IMR-90 (cell line): ENCODE results near the gene CCDC18. TPM values are rescaled to one million over a fixed set of nuclear protein-coding genes. Genes with fewer than 3 reads are reported as not detected.
A peak's percentile ranks its signal among the peaks of the same experiment; 100 is the strongest.

ENCODE experiments used
- ATAC-seq: fragments of 200-7000 bp; cut with Tn5 transposase; 2 replicates; pipeline ENCODE4 v1.9.1; 2020; ENCODE audit warnings: low read depth, mild to moderate bottlenecking, moderate library complexity
- BruUV-seq: library from RNA; stranded (reverse); fragments of 400-500 nt; replicated peaks from 2 replicates; lab custom pipeline; 2021; lab: Mats Ljungman, UMichigan
- CTCF ChIA-PET: fragments of 300-600 bp; formaldehyde crosslinking; extraction: SDS; loops from one replicate; lab custom pipeline; 2021; ENCODE audit warnings: antibody characterized with exemption; lab: Yijun Ruan, JAX
- POLR2A ChIA-PET: fragments of 300-600 bp; sonication (Branson Sonifier 250); formaldehyde crosslinking; loops from one replicate; lab custom pipeline; 2022; ENCODE audit warnings: antibody characterized with exemption; ENCODE audit not compliant: unreplicated experiment; lab: Charles Lee
- DNase-seq: peaks from one replicate; pipeline ENCODE4 v3.0.0; 2013
- H2AFZ ChIP-seq: replicated peaks from 2 replicates; pipeline ENCODE3; 2013; ENCODE audit warnings: low read length, mild to moderate bottlenecking; ENCODE audit not compliant: poor library complexity
- H2AK5ac ChIP-seq: 2 replicates; pipeline ENCODE4 v1.6.1; 2013; ENCODE audit warnings: low read depth, low read length, inconsistent platforms
- H2AK9ac ChIP-seq: replicated peaks from 2 replicates; pipeline ENCODE3; 2013; ENCODE audit warnings: mild to moderate bottlenecking, low read depth, low read length, moderate library complexity; ENCODE audit not compliant: poor library complexity
- H2BK120ac ChIP-seq: 2 replicates; pipeline ENCODE4 v1.6.1; 2013; ENCODE audit warnings: low read depth, low read length, inconsistent platforms
- H2BK15ac ChIP-seq: 3 replicates; pipeline ENCODE4 v1.6.1; 2013; ENCODE audit warnings: low read depth, low read length, inconsistent platforms
- H2BK20ac ChIP-seq: 2 replicates; pipeline ENCODE4 v1.6.1; 2013; ENCODE audit warnings: low read depth, mild to moderate bottlenecking, inconsistent platforms, low read length, moderate library complexity
- H2BK5ac ChIP-seq: 2 replicates; pipeline ENCODE4 v1.6.1; 2013; ENCODE audit warnings: mild to moderate bottlenecking, low read depth, low read length, inconsistent platforms; ENCODE audit not compliant: poor library complexity, severe bottlenecking
- H3K14ac ChIP-seq: replicated peaks from 2 replicates; pipeline ENCODE4 v1.6.1; 2013; ENCODE audit warnings: low read depth, low read length, inconsistent platforms
- H3K18ac ChIP-seq: 2 replicates; pipeline ENCODE4 v1.6.1; 2013; ENCODE audit warnings: low read depth, low read length, control low read depth
- H3K23ac ChIP-seq: 2 replicates; pipeline ENCODE4 v1.6.1; 2013; ENCODE audit warnings: low read depth, low read length, inconsistent platforms
- H3K27ac ChIP-seq: 2 replicates; pipeline ENCODE4 v1.5.1; 2013; ENCODE audit warnings: mild to moderate bottlenecking, control low read depth, low read length; ENCODE audit not compliant: insufficient read depth
- H3K27me3 ChIP-seq: 2 replicates; pipeline ENCODE4 v1.6.1; 2013; ENCODE audit warnings: low read length; ENCODE audit not compliant: control insufficient read depth, insufficient read depth
- H3K36me3 ChIP-seq: 2 replicates; pipeline ENCODE4 v1.6.1; 2013; ENCODE audit warnings: low read length, mixed read lengths; ENCODE audit not compliant: control insufficient read depth, insufficient read depth
- H3K4ac ChIP-seq: 2 replicates; pipeline ENCODE4 v1.6.1; 2013; ENCODE audit warnings: low read depth, low read length, inconsistent platforms
- H3K4me1 ChIP-seq: 2 replicates; pipeline ENCODE4 v1.6.1; 2013; ENCODE audit warnings: low read length, mixed read lengths; ENCODE audit not compliant: control insufficient read depth, insufficient read depth
- H3K4me2 ChIP-seq: 2 replicates; pipeline ENCODE4 v1.6.1; 2013; ENCODE audit warnings: low read depth, mild to moderate bottlenecking, control low read depth, low read length, moderate library complexity
- H3K4me3 ChIP-seq: 2 replicates; pipeline ENCODE4 v1.5.1; 2013; ENCODE audit warnings: low read depth, mild to moderate bottlenecking, control low read depth, low read length, moderate library complexity; ENCODE audit not compliant: insufficient read depth
- H3K56ac ChIP-seq: 2 replicates; pipeline ENCODE4 v1.6.1; 2013; ENCODE audit warnings: low read length, inconsistent platforms; ENCODE audit not compliant: insufficient read depth; ENCODE audit errors: extremely low read depth
- H3K79me1 ChIP-seq, 2 experiments: 2 replicates each; pipeline ENCODE4 v1.6.1; 2013; ENCODE audit warnings: low read length in 2 of 2, inconsistent platforms in 1 of 2, low read depth in 1 of 2
- H3K9ac ChIP-seq: 2 replicates; pipeline ENCODE4 v1.6.1; 2013; ENCODE audit warnings: low read depth, low read length, control low read depth
- H3K9me1 ChIP-seq: 2 replicates; pipeline ENCODE4 v1.6.1; 2013; ENCODE audit warnings: low read length, inconsistent platforms; ENCODE audit not compliant: insufficient read depth
- H3K9me3 ChIP-seq: 2 replicates; pipeline ENCODE4 v1.6.1; 2013; ENCODE audit warnings: low read length; ENCODE audit not compliant: control insufficient read depth, insufficient read depth
- H4K20me1 ChIP-seq: 2 replicates; pipeline ENCODE4 v1.6.1; 2013; ENCODE audit warnings: low read length, inconsistent platforms; ENCODE audit not compliant: insufficient read depth
- H4K5ac ChIP-seq: 2 replicates; pipeline ENCODE4 v1.6.1; 2013; ENCODE audit warnings: mild to moderate bottlenecking, low read depth, low read length, control low read depth
- H4K8ac ChIP-seq, 2 experiments: 2 replicates each; pipeline ENCODE4 v1.6.1; 2013; ENCODE audit warnings: low read depth in 2 of 2, low read length in 2 of 2, control low read depth in 1 of 2, inconsistent platforms in 1 of 2
- H4K91ac ChIP-seq: 2 replicates; pipeline ENCODE4 v1.6.1; 2013; ENCODE audit warnings: low read depth, low read length, inconsistent platforms; ENCODE audit not compliant: insufficient read depth
- BHLHE40 ChIP-seq: fragments of 150-350 bp; IDR thresholded peaks from 2 replicates; pipeline ENCODE4 v1.6.1; 2016; ENCODE audit warnings: mild to moderate bottlenecking, low read depth, low read length
- CEBPB ChIP-seq: IDR thresholded peaks from 2 replicates; pipeline ENCODE4 v1.6.1; 2012; ENCODE audit warnings: low read depth, low read length, improper control_type of control experiment
- CHD1 ChIP-seq: IDR thresholded peaks from 2 replicates; pipeline ENCODE4 v1.6.1; 2012; ENCODE audit warnings: low read depth, low read length, improper control_type of control experiment
- CTCF ChIP-seq: conservative IDR thresholded peaks from 2 replicates; pipeline ENCODE4 v1.5.1; 2012; ENCODE audit warnings: mild to moderate bottlenecking, low read depth, low read length, improper control_type of control experiment
- ELK1 ChIP-seq: fragments of 150-350 bp; IDR thresholded peaks from 2 replicates; pipeline ENCODE4 v1.6.1; 2016; ENCODE audit warnings: low read depth, mild to moderate bottlenecking, low read length, moderate library complexity, borderline replicate concordance
- FOS ChIP-seq: fragments of 150-350 bp; IDR thresholded peaks from 2 replicates; pipeline ENCODE4 v1.6.1; 2016; ENCODE audit warnings: low read depth, low read length
- MAFK ChIP-seq: IDR thresholded peaks from 2 replicates; pipeline ENCODE4 v1.6.1; 2012; ENCODE audit warnings: low read depth, low read length, improper control_type of control experiment
- MAZ ChIP-seq: IDR thresholded peaks from 2 replicates; pipeline ENCODE4 v1.6.1; 2012; ENCODE audit warnings: low read depth, mild to moderate bottlenecking, low read length, improper control_type of control experiment, moderate library complexity, borderline replicate concordance
- MXI1 ChIP-seq: IDR thresholded peaks from 2 replicates; pipeline ENCODE4 v1.6.1; 2012; ENCODE audit warnings: low read depth, mild to moderate bottlenecking, low read length, moderate library complexity, borderline replicate concordance
- NFE2L2 ChIP-seq: fragments of 150-350 bp; IDR thresholded peaks from 2 replicates; pipeline ENCODE4 v1.6.1; 2016; ENCODE audit warnings: low read depth, mild to moderate bottlenecking, low read length
- POLR2A ChIP-seq: IDR thresholded peaks from 2 replicates; pipeline ENCODE4 v1.6.1; 2012; ENCODE audit warnings: mild to moderate bottlenecking, low read depth, low read length
- RAD21 ChIP-seq: IDR thresholded peaks from 2 replicates; pipeline ENCODE4 v1.6.1; 2012; ENCODE audit warnings: low read length, improper control_type of control experiment
- RCOR1 ChIP-seq: IDR thresholded peaks from 2 replicates; pipeline ENCODE4 v1.6.1; 2012; ENCODE audit warnings: mild to moderate bottlenecking, low read length, improper control_type of control experiment; ENCODE audit not compliant: insufficient replicate concordance
- RFX5 ChIP-seq: IDR thresholded peaks from 2 replicates; pipeline ENCODE4 v1.8.0; 2012; ENCODE audit warnings: low read depth, mild to moderate bottlenecking, low read length, moderate library complexity
- SMC3 ChIP-seq: fragments of 150-350 bp; IDR thresholded peaks from 2 replicates; pipeline ENCODE4 v1.6.1; 2016; ENCODE audit warnings: low read depth, mild to moderate bottlenecking, antibody characterized with exemption, low read length, moderate library complexity
- WGBS, 2 experiments: methylation state at CpG; one replicate each; pipeline versions ENCODE4 v1.1.5 to v1.1.7; 2013; ENCODE audit warnings: missing lambda C conversion rate in 2 of 2; ENCODE audit not compliant: insufficient read length in 1 of 2; ENCODE audit errors: extremely low coverage in 2 of 2; 5-methylcytosine and 5-hydroxymethylcytosine counted together
- dilution Hi-C: fragments of 300-500 bp; cut with HindIII; formaldehyde crosslinking; loops from one replicate; pipeline ENCODE4 v1.14.3; 2018; ENCODE audit warnings: low sequenced_read_pairs; ENCODE audit not compliant: unreplicated experiment
- in situ Hi-C: fragments of 300-500 bp; cut with MboI; formaldehyde crosslinking; loops from 3 replicates; pipeline ENCODE4 v1.14.3; 2019; ENCODE audit warnings: low sequenced_read_pairs, inconsistent platforms, mixed read lengths
- intact Hi-C: fragments of 100-400 bp; cut with micrococcal nuclease; formaldehyde crosslinking; loops from 2 replicates; pipeline ENCODE4 v1.10.0; 2022
- polyA plus RNA-seq, 3 experiments: library from polyadenylated mRNA; depleted of rRNA; stranded (reverse); fragments of >200 nt; gene quantifications; 2 replicates each; pipeline ENCODE4 v1.2.3, GENCODE V29; 2012; ENCODE audit warnings: low replicate concordance in 1 of 3
- total RNA-seq: library from RNA; depleted of rRNA; stranded (reverse); fragments of >200 nt; gene quantifications from 2 replicates; pipeline ENCODE4 v1.2.3, GENCODE V29; 2012
- TF ChIP-seq, protein P1 (sequence below): fragments of 150-350 bp; IDR thresholded peaks from 2 replicates; pipeline ENCODE4 v1.6.1; 2017; ENCODE audit warnings: mild to moderate bottlenecking, antibody characterized with exemption, low read length, low read depth

CCDC18 gene
- total and polyA plus RNA-seq, 2 of the 4 experiments (the other 2 are of a cell fraction), result 5.5 to 7.3 TPM

DNA sequence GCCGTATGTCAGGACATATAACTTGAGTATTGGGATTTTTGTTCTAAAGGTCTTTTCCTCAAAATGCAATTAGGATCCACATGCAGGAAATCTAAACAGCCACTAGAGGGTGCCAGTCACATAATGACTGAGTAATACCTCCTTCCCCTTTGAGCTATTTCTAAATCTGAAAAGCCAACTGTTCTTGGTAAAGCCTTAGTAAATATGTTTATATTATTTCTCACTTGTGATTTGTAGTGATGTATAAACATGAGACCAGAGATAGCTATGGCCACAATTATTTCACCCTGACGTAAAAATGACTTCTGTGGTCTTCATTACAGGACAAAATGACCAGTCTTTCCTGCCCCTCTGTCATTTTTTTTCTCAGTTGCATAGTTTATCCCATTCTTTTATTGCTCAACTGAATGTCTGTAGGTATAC lies 124.2 kb downstream of the CCDC18 start:
- no peak overlapping the region for H2BK5ac ChIP-seq
- ChIA-PET CTCF (interaction anchor here (0.5 to 1.4 kb wide), 22 partner anchors 9 to 546 kb away, joined by 3 to 7 read pairs (median 3); no protein-coding TSS in a partner anchor), POLR2A (interaction anchor here (0.7 kb wide), 2 partner anchors 14 to 564 kb away, joined by 3 to 6 read pairs; no protein-coding TSS in a partner anchor)
- dilution Hi-C loops, result no loop called here
- H3K4ac ChIP-seq, result no peak overlapping the region
- H3K79me1 ChIP-seq, result no peaks in the 10 kb centered on the region
- intact Hi-C loops, result loop anchor here (1.0 to 10.0 kb wide), 6 partner anchors 43 to 542 kb away; no protein-coding TSS in a partner anchor
- no peak overlapping the region for H2BK120ac ChIP-seq
- no peak overlapping the region for H2AK9ac ChIP-seq
- H4K8ac ChIP-seq, result no peak overlapping the region
- TF ChIP-seq POLR2A (0 out of 2 replicates have a peak, but pooled peaks have one; percentile 31), CHD1 (no peak), SMC3 (peak; percentile 91), RFX5 (no peak), MAFK (no peak), NFE2L2 (no peak), RCOR1 (no peak), CTCF (peak; percentile 90), RAD21 (peak; percentile 95), BHLHE40 (no peak), MXI1 (no peak), CEBPB (0 out of 2 replicates have a peak, but pooled peaks have one; percentile 30), FOS (no peak), ELK1 (no peak), MAZ (no peak)
- TF ChIP-seq, protein P1, sequence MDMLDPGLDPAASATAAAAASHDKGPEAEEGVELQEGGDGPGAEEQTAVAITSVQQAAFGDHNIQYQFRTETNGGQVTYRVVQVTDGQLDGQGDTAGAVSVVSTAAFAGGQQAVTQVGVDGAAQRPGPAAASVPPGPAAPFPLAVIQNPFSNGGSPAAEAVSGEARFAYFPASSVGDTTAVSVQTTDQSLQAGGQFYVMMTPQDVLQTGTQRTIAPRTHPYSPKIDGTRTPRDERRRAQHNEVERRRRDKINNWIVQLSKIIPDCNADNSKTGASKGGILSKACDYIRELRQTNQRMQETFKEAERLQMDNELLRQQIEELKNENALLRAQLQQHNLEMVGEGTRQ, result no peak
- in situ Hi-C loops, result loop anchor here (10.0 kb wide), 3 partner anchors 120 to 530 kb away; no protein-coding TSS in a partner anchor
- no peak overlapping the region for H4K5ac ChIP-seq
- no peak overlapping the region for H2AFZ ChIP-seq
- H3K23ac ChIP-seq, result no peak overlapping the region
- BruUV-seq, result no TSS peak
- H3K9me1 ChIP-seq, result no peaks in the 10 kb centered on the region
- H3K4me3 ChIP-seq, result no peak overlapping the region
- H3K56ac ChIP-seq, result no peak overlapping the region
- H3K36me3 ChIP-seq, result no peaks in the 10 kb centered on the region
- no peaks in the 10 kb centered on the region for H3K9me3 ChIP-seq
- H4K20me1 ChIP-seq, result no peaks in the 10 kb centered on the region
- H3K27me3 ChIP-seq, result no peaks in the 10 kb centered on the region
- H2BK20ac ChIP-seq, result no peak overlapping the region
- no peak overlapping the region for H3K4me2 ChIP-seq
- no peak overlapping the region for H2BK15ac ChIP-seq
- DNase-seq (peak; percentile 79), ATAC-seq (peak; percentile 94)
- H3K27ac ChIP-seq, result no peak overlapping the region
- H3K14ac ChIP-seq, result no peak overlapping the region
- no peaks in the 10 kb centered on the region for H3K4me1 ChIP-seq
- no peak overlapping the region for H2AK5ac ChIP-seq
- WGBS, 2 experiments, result no CpG with 5 or more reads among the region's 2 CpGs
- no peak overlapping the region for H3K18ac ChIP-seq
- H4K91ac ChIP-seq, result no peak overlapping the region
- H3K9ac ChIP-seq, result no peak overlapping the region
